Neural cell (in vitro differentiated cells): ENCODE measurements around the gene UMAD1. TPM values are rescaled to one million over a fixed set of nuclear protein-coding genes. Genes with fewer than 3 reads are reported as not detected.

Source experiments
- H2AFZ ChIP-seq: fragments of 200-600, 300-800 bp; sonication (generic), shearing (Covaris generic); 2 replicates; pipeline ENCODE4 v1.6.0; 2014; ENCODE audit warnings: low read depth, mild to moderate bottlenecking, antibody characterized with exemption, low read length, moderate library complexity
- H3F3A ChIP-seq: fragments of 200-600 bp; shearing (Covaris generic); 2 replicates; pipeline ENCODE4 v1.6.1; 2016; ENCODE audit warnings: mild to moderate bottlenecking, moderate library complexity, mixed read lengths, antibody characterized with exemption, low read length; ENCODE audit not compliant: insufficient read depth, poor library complexity, severe bottlenecking
- H3K27ac ChIP-seq: fragments of 200-600, 300-800 bp; sonication (generic), shearing (Covaris generic); 2 replicates; pipeline ENCODE4 v1.5.1; 2014; ENCODE audit warnings: mild to moderate bottlenecking, low read length, moderate library complexity
- H3K27me3 ChIP-seq: fragments of 300-800, 200-600 bp; sonication (generic), shearing (Covaris generic); 2 replicates; pipeline ENCODE4 v1.6.0; 2014; ENCODE audit warnings: mild to moderate bottlenecking, low read depth, low read length, moderate library complexity; ENCODE audit not compliant: insufficient read depth
- H3K36me3 ChIP-seq: fragments of 300-800, 200-600 bp; sonication (generic), shearing (Covaris generic); 2 replicates; pipeline ENCODE4 v1.5.1; 2014; ENCODE audit warnings: mild to moderate bottlenecking, antibody characterized with exemption, low read length, moderate library complexity; ENCODE audit not compliant: insufficient read depth
- H3K4me2 ChIP-seq: fragments of 300-800, 200-600 bp; sonication (generic), shearing (Covaris generic); 2 replicates; pipeline ENCODE4 v1.6.0; 2014; ENCODE audit warnings: mild to moderate bottlenecking, low read length
- H3K4me3 ChIP-seq: fragments of 300-800, 200-600 bp; sonication (generic), shearing (Covaris generic); 2 replicates; pipeline ENCODE4 v1.5.1; 2014; ENCODE audit warnings: mild to moderate bottlenecking, low read length, moderate library complexity
- H3K79me2 ChIP-seq: fragments of 200-600 bp; shearing (Covaris generic); replicated peaks from 2 replicates; pipeline ENCODE4 v1.6.0; 2014; ENCODE audit warnings: mild to moderate bottlenecking, low read length, moderate library complexity; ENCODE audit not compliant: insufficient read depth
- H3K9ac ChIP-seq: fragments of 300-800, 200-600 bp; sonication (generic), shearing (Covaris generic); 2 replicates; pipeline ENCODE4 v1.6.1; 2016; ENCODE audit warnings: mild to moderate bottlenecking, low read length, mixed read lengths
- H3K9me2 ChIP-seq: fragments of 200-600 bp; shearing (Covaris generic); 2 replicates; pipeline ENCODE4 v1.6.1; 2016; ENCODE audit warnings: mild to moderate bottlenecking, low read length, mixed read lengths; ENCODE audit not compliant: insufficient read depth
- H3K9me3 ChIP-seq: fragments of 200-600, 300-800 bp; sonication (generic), shearing (Covaris generic); 2 replicates; pipeline ENCODE4 v1.6.1; 2016; ENCODE audit warnings: mild to moderate bottlenecking, mixed run types, low read length, moderate library complexity, mixed read lengths
- H4K20me1 ChIP-seq: fragments of 200-600 bp; shearing (Covaris generic); 2 replicates; pipeline ENCODE4 v1.6.1; 2016; ENCODE audit warnings: mild to moderate bottlenecking, mixed run types; ENCODE audit not compliant: insufficient read depth
- EP300 ChIP-seq: fragments of 450-650 bp; conservative IDR thresholded peaks from 2 replicates; pipeline ENCODE4 v1.6.1; 2014; ENCODE audit warnings: antibody characterized with exemption, mild to moderate bottlenecking, moderate library complexity; ENCODE audit not compliant: poor library complexity, severe bottlenecking
- EZH2 ChIP-seq: fragments of 200-600, 300-800 bp; shearing (Covaris generic), sonication (generic); IDR thresholded peaks from 2 replicates; pipeline ENCODE4 v1.6.1; 2014; ENCODE audit warnings: antibody characterized with exemption, low read length, borderline replicate concordance, mild to moderate bottlenecking; ENCODE audit not compliant: insufficient read depth, poor library complexity, severe bottlenecking
- MXI1 ChIP-seq: fragments of 450-650 bp; conservative IDR thresholded peaks from 2 replicates; pipeline ENCODE4 v1.6.1; 2014; ENCODE audit warnings: antibody characterized with exemption, mild to moderate bottlenecking; ENCODE audit not compliant: poor library complexity, severe bottlenecking
- POLR2AphosphoS5 ChIP-seq: IDR thresholded peaks from 2 replicates; pipeline ENCODE4 v1.6.1; 2012
- RAD21 ChIP-seq: fragments of 450-650 bp; conservative IDR thresholded peaks from 2 replicates; pipeline ENCODE4 v1.6.1; 2014; ENCODE audit warnings: antibody characterized with exemption, mild to moderate bottlenecking, moderate library complexity
- SMC3 ChIP-seq: fragments of 450-650 bp; conservative IDR thresholded peaks from 2 replicates; pipeline ENCODE4 v1.6.1; 2014; ENCODE audit warnings: antibody characterized with exemption, mild to moderate bottlenecking, moderate library complexity; ENCODE audit not compliant: poor library complexity
- TAF1 ChIP-seq: IDR thresholded peaks from 2 replicates; pipeline ENCODE4 v1.6.1; 2012; ENCODE audit warnings: low read depth
- polyA plus RNA-seq: library from polyadenylated mRNA; depleted of rRNA; stranded (reverse); fragments of >200 nt; gene quantifications from 2 replicates; pipeline ENCODE4 v1.2.3, GENCODE V29; 2014
- TF ChIP-seq, protein P1 (sequence below): IDR thresholded peaks from 2 replicates; pipeline ENCODE4 v1.6.1; 2012; ENCODE audit warnings: borderline replicate concordance
- TF ChIP-seq, protein P2 (sequence below): fragments of 450-650 bp; IDR thresholded peaks from 2 replicates; pipeline ENCODE4 v1.5.1; 2014; ENCODE audit warnings: antibody characterized with exemption, mild to moderate bottlenecking, moderate library complexity; ENCODE audit not compliant: poor library complexity, severe bottlenecking

UMAD1 gene
- polyA plus RNA-seq, 1 donor from 2014 or later, result 14.7 TPM

DNA sequence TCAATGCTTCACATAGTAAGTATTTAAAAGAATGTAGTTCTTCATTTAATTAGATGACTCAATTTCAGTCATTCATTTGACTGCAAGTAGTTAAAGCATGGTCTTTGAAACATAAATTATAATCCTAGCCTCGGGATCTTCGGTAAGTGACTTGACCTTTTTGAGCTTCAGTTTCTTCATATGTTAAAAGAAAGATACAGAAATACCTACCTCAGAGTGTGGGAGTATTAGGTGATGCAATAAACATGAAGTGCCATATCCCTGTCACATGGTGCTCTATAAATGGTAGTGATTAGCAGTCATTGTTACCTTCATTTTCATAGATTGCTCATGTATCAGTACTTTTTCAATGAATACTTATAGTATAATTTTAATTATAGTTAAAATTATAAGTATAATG, 31.2 kb upstream of the UMAD1 start:
- Histone ChIP-seq H3K79me2 (no peaks in the 10 kb centered on the region), H3K4me3 (no peak overlapping the region), H3K9me2 (peaks cover 3% of the 10 kb centered on the region), H4K20me1 (no peaks in the 10 kb centered on the region), H3K27me3 (no peaks in the 10 kb centered on the region), H2AFZ (no peak overlapping the region), H3K4me2 (no peak overlapping the region), H3F3A (no peaks in the 10 kb centered on the region), H3K27ac (no peak overlapping the region), H3K36me3 (no peaks in the 10 kb centered on the region), H3K9ac (no peak overlapping the region), H3K9me3 (no peaks in the 10 kb centered on the region)
- TF ChIP-seq MXI1, result no peak
- no peak for TF ChIP-seq EZH2

DNA sequence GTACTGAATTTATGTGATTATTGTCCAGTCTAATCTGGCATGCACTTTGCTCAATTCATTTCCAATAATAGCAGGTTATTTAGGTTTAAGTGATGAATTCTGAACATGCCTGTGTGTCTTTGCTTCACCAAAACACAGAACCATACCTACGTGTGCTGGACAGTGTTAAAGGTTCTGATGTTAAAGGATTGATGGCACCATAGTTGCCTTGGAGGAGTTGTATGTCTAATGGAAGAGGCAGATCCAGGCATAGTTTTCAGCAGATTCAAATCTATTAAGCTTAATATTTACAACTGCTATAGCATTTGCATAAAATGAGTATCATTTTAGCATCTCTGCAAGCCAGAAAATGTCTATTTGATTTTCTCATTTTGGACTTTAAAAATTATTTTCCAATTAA, 28.0 kb upstream of the UMAD1 start:
- Histone ChIP-seq H4K20me1 (no peaks in the 10 kb centered on the region), H3K27ac (no peak overlapping the region), H3F3A (no peaks in the 10 kb centered on the region), H3K79me2 (no peaks in the 10 kb centered on the region), H3K9ac (no peak overlapping the region), H3K27me3 (no peaks in the 10 kb centered on the region), H2AFZ (no peak overlapping the region), H3K9me3 (no peaks in the 10 kb centered on the region), H3K4me3 (no peak overlapping the region), H3K9me2 (no peaks in the 10 kb centered on the region), H3K36me3 (no peaks in the 10 kb centered on the region), H3K4me2 (no peak overlapping the region)
- no peak for TF ChIP-seq POLR2AphosphoS5
- no peak for TF ChIP-seq EZH2
- TF ChIP-seq TAF1, result no peak
- no peak for TF ChIP-seq RAD21
- no peak for TF ChIP-seq EP300
- no peak for TF ChIP-seq MXI1
- TF ChIP-seq, protein P1, sequence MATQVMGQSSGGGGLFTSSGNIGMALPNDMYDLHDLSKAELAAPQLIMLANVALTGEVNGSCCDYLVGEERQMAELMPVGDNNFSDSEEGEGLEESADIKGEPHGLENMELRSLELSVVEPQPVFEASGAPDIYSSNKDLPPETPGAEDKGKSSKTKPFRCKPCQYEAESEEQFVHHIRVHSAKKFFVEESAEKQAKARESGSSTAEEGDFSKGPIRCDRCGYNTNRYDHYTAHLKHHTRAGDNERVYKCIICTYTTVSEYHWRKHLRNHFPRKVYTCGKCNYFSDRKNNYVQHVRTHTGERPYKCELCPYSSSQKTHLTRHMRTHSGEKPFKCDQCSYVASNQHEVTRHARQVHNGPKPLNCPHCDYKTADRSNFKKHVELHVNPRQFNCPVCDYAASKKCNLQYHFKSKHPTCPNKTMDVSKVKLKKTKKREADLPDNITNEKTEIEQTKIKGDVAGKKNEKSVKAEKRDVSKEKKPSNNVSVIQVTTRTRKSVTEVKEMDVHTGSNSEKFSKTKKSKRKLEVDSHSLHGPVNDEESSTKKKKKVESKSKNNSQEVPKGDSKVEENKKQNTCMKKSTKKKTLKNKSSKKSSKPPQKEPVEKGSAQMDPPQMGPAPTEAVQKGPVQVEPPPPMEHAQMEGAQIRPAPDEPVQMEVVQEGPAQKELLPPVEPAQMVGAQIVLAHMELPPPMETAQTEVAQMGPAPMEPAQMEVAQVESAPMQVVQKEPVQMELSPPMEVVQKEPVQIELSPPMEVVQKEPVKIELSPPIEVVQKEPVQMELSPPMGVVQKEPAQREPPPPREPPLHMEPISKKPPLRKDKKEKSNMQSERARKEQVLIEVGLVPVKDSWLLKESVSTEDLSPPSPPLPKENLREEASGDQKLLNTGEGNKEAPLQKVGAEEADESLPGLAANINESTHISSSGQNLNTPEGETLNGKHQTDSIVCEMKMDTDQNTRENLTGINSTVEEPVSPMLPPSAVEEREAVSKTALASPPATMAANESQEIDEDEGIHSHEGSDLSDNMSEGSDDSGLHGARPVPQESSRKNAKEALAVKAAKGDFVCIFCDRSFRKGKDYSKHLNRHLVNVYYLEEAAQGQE, result no peak
- no peak for TF ChIP-seq SMC3
- TF ChIP-seq, protein P2, sequence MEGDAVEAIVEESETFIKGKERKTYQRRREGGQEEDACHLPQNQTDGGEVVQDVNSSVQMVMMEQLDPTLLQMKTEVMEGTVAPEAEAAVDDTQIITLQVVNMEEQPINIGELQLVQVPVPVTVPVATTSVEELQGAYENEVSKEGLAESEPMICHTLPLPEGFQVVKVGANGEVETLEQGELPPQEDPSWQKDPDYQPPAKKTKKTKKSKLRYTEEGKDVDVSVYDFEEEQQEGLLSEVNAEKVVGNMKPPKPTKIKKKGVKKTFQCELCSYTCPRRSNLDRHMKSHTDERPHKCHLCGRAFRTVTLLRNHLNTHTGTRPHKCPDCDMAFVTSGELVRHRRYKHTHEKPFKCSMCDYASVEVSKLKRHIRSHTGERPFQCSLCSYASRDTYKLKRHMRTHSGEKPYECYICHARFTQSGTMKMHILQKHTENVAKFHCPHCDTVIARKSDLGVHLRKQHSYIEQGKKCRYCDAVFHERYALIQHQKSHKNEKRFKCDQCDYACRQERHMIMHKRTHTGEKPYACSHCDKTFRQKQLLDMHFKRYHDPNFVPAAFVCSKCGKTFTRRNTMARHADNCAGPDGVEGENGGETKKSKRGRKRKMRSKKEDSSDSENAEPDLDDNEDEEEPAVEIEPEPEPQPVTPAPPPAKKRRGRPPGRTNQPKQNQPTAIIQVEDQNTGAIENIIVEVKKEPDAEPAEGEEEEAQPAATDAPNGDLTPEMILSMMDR, result no peak

DNA sequence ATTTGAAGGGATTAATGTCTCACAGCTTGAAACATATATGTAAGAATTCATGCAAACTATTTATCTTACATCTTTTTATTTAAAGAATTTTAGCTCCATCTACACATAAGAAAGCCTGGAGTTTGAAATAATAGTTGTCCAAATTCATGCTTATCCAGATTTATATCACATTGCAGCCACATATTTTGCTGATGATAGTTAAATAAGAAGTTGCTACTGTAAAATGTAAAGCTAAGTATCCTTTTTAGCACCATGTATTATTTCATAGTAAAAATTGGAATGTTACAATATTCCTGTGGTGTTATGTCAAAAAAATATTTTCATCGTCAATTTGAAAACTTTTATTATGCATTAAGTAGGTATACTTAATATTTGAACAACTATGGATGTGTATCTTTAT, 27.3 kb upstream of the UMAD1 start:
- Histone ChIP-seq H3K79me2 (no peaks in the 10 kb centered on the region), H4K20me1 (no peaks in the 10 kb centered on the region), H3K9me2 (no peaks in the 10 kb centered on the region), H3K4me3 (no peak overlapping the region), H3K4me2 (no peak overlapping the region), H3K27ac (no peak overlapping the region), H3K9me3 (no peaks in the 10 kb centered on the region), H2AFZ (no peak overlapping the region), H3K36me3 (no peaks in the 10 kb centered on the region), H3F3A (no peaks in the 10 kb centered on the region), H3K27me3 (no peaks in the 10 kb centered on the region), H3K9ac (no peak overlapping the region)
- TF ChIP-seq, protein P1, result no peak
- TF ChIP-seq EP300 (no peak), POLR2AphosphoS5 (no peak), SMC3 (no peak), TAF1 (no peak), EZH2 (no peak), MXI1 (no peak), RAD21 (no peak)
- TF ChIP-seq, protein P2, result no peak
